CD4-positive, CD25-positive, alpha-beta regulatory T cell (primary cell): ENCODE measurements around the gene CTNNAL1. TPM values are rescaled to one million over a fixed set of nuclear protein-coding genes. Genes with fewer than 3 reads are reported as not detected.

Experiments used
- ATAC-seq, 2 donors: fragments of 150-1000 bp; cut with Tn5 transposase; one replicate each; pipeline ENCODE4 v1.10.0; 2021; ENCODE audit warnings: low read depth in 2 of 2, moderate number of reproducible peaks in 2 of 2, moderate library complexity in 1 of 2
- DNase-seq, 3 donors: peaks; one replicate each; pipeline versions ENCODE4 v3.0.0 to v3.0.0-alpha.2; 2012 to 2022; ENCODE audit warnings: mixed read lengths in 1 of 3
- H3K27ac ChIP-seq: one replicate; pipeline ENCODE4 v1.7.0; 2013; ENCODE audit warnings: mild to moderate bottlenecking, low read length; ENCODE audit not compliant: insufficient read depth, poor library complexity, severe bottlenecking
- H3K27me3 ChIP-seq: one replicate; pipeline ENCODE4 v1.7.0; 2013; ENCODE audit warnings: low read length; ENCODE audit not compliant: control insufficient read depth, insufficient read depth
- H3K36me3 ChIP-seq: one replicate; pipeline ENCODE4 v1.7.0; 2013; ENCODE audit warnings: mild to moderate bottlenecking, low read length, moderate library complexity; ENCODE audit not compliant: control insufficient read depth, insufficient read depth
- H3K4me1 ChIP-seq: 2 replicates; pipeline ENCODE4 v1.7.0; 2013; ENCODE audit warnings: mild to moderate bottlenecking, low read length; ENCODE audit not compliant: insufficient read depth, control insufficient read depth, poor library complexity, severe bottlenecking
- H3K4me3 ChIP-seq: one replicate; pipeline ENCODE4 v1.7.0; 2013; ENCODE audit warnings: low read depth, mild to moderate bottlenecking, low read length, moderate library complexity
- H3K9me3 ChIP-seq, 2 experiments: 1 replicate in 1 of 2; 2 replicates in 1 of 2; pipeline ENCODE4 v1.7.0; 2013; ENCODE audit warnings: low read length in 2 of 2, mild to moderate bottlenecking in 1 of 2, moderate library complexity in 1 of 2; ENCODE audit not compliant: control insufficient read depth in 2 of 2
- H3K27ac Mint-ChIP-seq, 3 donors: one replicate each; pipeline ENCODE4 v1.8.0; 2020 to 2022; ENCODE audit warnings: mild to moderate bottlenecking in 3 of 3, mixed read lengths in 3 of 3, moderate library complexity in 2 of 3
- H3K27me3 Mint-ChIP-seq: one replicate; pipeline ENCODE4 v1.8.0; 2022; ENCODE audit warnings: mild to moderate bottlenecking, mixed read lengths
- H3K36me3 Mint-ChIP-seq: one replicate; pipeline ENCODE4 v1.8.0; 2020; ENCODE audit warnings: mixed read lengths
- H3K4me1 Mint-ChIP-seq, 4 donors: one replicate each; pipeline ENCODE4 v1.8.0; 2020 to 2022; ENCODE audit warnings: mixed read lengths in 4 of 4, mild to moderate bottlenecking in 1 of 4
- H3K4me3 Mint-ChIP-seq, 4 donors: one replicate each; pipeline ENCODE4 v1.8.0; 2020 to 2022; ENCODE audit warnings: mild to moderate bottlenecking in 4 of 4, mixed read lengths in 4 of 4, moderate library complexity in 3 of 4
- H3K9me3 Mint-ChIP-seq, 7 donors: one replicate each; pipeline ENCODE4 v1.8.0; 2020 to 2022; ENCODE audit warnings: mixed read lengths in 7 of 7, mild to moderate bottlenecking in 3 of 7, moderate library complexity in 2 of 7
- polyA plus RNA-seq, 4 donors: library from polyadenylated mRNA; unstranded; fragments of 300-500 nt; fragmentation: Illumina TruSeq; gene quantifications; one replicate each; pipeline ENCODE4 v1.2.3, GENCODE V29; 2021
- total RNA-seq: library from RNA; stranded (reverse); gene quantifications from one replicate; pipeline ENCODE4 v1.2.3, GENCODE V29; 2022

Gene CTNNAL1
- total and polyA plus RNA-seq, 5 donors from 2014 or later: 2.2 to 10.6 (median 7.4) TPM

- no peak for ATAC-seq
- Histone ChIP-seq H3K27me3 (no peaks in the 10 kb centered on the region), H3K27ac (no peak overlapping the region), H3K36me3 (peaks cover 78% of the 10 kb centered on the region), H3K4me1 (no peaks in the 10 kb centered on the region), H3K4me3 (no peak overlapping the region), H3K9me3 (no peaks in the 10 kb centered on the region)
- Mint-ChIP-seq H3K4me3 (no peak overlapping the region), H3K36me3 (peaks cover 46% of the 10 kb centered on the region), H3K4me1 (peaks cover 2 to 26% (median 8%) of the 10 kb centered on the region in 4 donors), H3K27ac (peak overlapping the region in 2 of 3 donors; percentile 51 to 57), H3K9me3 (no peaks in the 10 kb centered on the region), H3K27me3 (no peaks in the 10 kb centered on the region)
- no peak for DNase-seq
Measured at GRCh38 chr9:109036744-109037680, 23.7 kb upstream of the CTNNAL1 start.

GRCh38 chr9:109035684-109036423, 22.6 kb upstream of the CTNNAL1 start:
- H3K9me3 ChIP-seq: no peaks in the 10 kb centered on the region
- no peaks in the 10 kb centered on the region for H3K27me3 ChIP-seq
- H3K27ac ChIP-seq: no peak overlapping the region
- ATAC-seq (no peak), DNase-seq (no peak)
- H3K27me3 Mint-ChIP-seq: no peaks in the 10 kb centered on the region
- H3K4me3 ChIP-seq: no peak overlapping the region
- H3K4me1 ChIP-seq: no peaks in the 10 kb centered on the region
- H3K4me3 Mint-ChIP-seq: no peak overlapping the region
- peaks cover 49% of the 10 kb centered on the region for H3K36me3 Mint-ChIP-seq
- H3K27ac Mint-ChIP-seq: peak overlapping the region in 1 of 3 donors; percentile 52
- H3K36me3 ChIP-seq: peaks cover 79% of the 10 kb centered on the region
- peaks cover 2 to 26% (median 9%) of the 10 kb centered on the region in 4 donors for H3K4me1 Mint-ChIP-seq
- no peaks in the 10 kb centered on the region for H3K9me3 Mint-ChIP-seq

- Histone ChIP-seq H3K4me1 (no peaks in the 10 kb centered on the region), H3K36me3 (peaks cover 83% of the 10 kb centered on the region), H3K4me3 (no peak overlapping the region), H3K27ac (no peak overlapping the region), H3K9me3 (no peaks in the 10 kb centered on the region), H3K27me3 (no peaks in the 10 kb centered on the region)
- Mint-ChIP-seq H3K4me3 (no peak overlapping the region), H3K36me3 (peaks cover 38% of the 10 kb centered on the region), H3K9me3 (no peaks in the 10 kb centered on the region), H3K27ac (no peak overlapping the region), H3K4me1 (peaks cover under 1 to 18% (median 11%) of the 10 kb centered on the region in 4 donors), H3K27me3 (no peaks in the 10 kb centered on the region)
- DNase-seq: no peak
- ATAC-seq: no peak
Measured at GRCh38 chr9:109033941-109034700, 20.8 kb upstream of the CTNNAL1 start.

- H3K9me3 Mint-ChIP-seq: no peaks in the 10 kb centered on the region
- H3K27me3 Mint-ChIP-seq: no peaks in the 10 kb centered on the region
- peaks cover 72% of the 10 kb centered on the region for H3K36me3 ChIP-seq
- no peak overlapping the region for H3K4me3 ChIP-seq
- no peak for DNase-seq
- H3K27ac ChIP-seq: no peak overlapping the region
- H3K4me1 ChIP-seq: no peaks in the 10 kb centered on the region
- H3K27ac Mint-ChIP-seq: no peak overlapping the region
- H3K4me3 Mint-ChIP-seq: no peak overlapping the region
- H3K27me3 ChIP-seq: no peaks in the 10 kb centered on the region
- ATAC-seq: no peak
- H3K4me1 Mint-ChIP-seq: peaks cover 9 to 18% (median 14%) of the 10 kb centered on the region in 4 donors
- no peaks in the 10 kb centered on the region for H3K9me3 ChIP-seq
- peaks cover 41% of the 10 kb centered on the region for H3K36me3 Mint-ChIP-seq
Measured at GRCh38 chr9:109031241-109031640, 17.9 kb upstream of the CTNNAL1 start.

- H3K27me3 Mint-ChIP-seq: no peaks in the 10 kb centered on the region
- DNase-seq (no peak), ATAC-seq (no peak)
- Histone ChIP-seq H3K4me1 (no peaks in the 10 kb centered on the region), H3K36me3 (peaks cover 68% of the 10 kb centered on the region), H3K9me3 (no peaks in the 10 kb centered on the region), H3K27ac (no peak overlapping the region), H3K27me3 (no peaks in the 10 kb centered on the region), H3K4me3 (no peak overlapping the region)
- no peaks in the 10 kb centered on the region for H3K9me3 Mint-ChIP-seq
- H3K36me3 Mint-ChIP-seq: peaks cover 37% of the 10 kb centered on the region
- H3K4me3 Mint-ChIP-seq: no peak overlapping the region
- H3K4me1 Mint-ChIP-seq: peaks cover 5 to 24% (median 17%) of the 10 kb centered on the region in 4 donors
- H3K27ac Mint-ChIP-seq: no peak overlapping the region
Measured at GRCh38 chr9:109030426-109030825, 17.1 kb upstream of the CTNNAL1 start.

GRCh38 chr9:109028457-109028856, 15.2 kb upstream of the CTNNAL1 start:
- no peaks in the 10 kb centered on the region for H3K9me3 Mint-ChIP-seq
- Histone ChIP-seq H3K9me3 (no peaks in the 10 kb centered on the region), H3K27me3 (no peaks in the 10 kb centered on the region), H3K4me1 (no peaks in the 10 kb centered on the region), H3K4me3 (no peak overlapping the region), H3K36me3 (peaks cover 62% of the 10 kb centered on the region), H3K27ac (no peak overlapping the region)
- no peak for ATAC-seq
- H3K27me3 Mint-ChIP-seq: no peaks in the 10 kb centered on the region
- peaks cover 42% of the 10 kb centered on the region for H3K36me3 Mint-ChIP-seq
- peaks cover under 1 to 39% (median 24%) of the 10 kb centered on the region in 4 donors for H3K4me1 Mint-ChIP-seq
- peak overlapping the region in 1 of 3 donors; percentile 22 for H3K27ac Mint-ChIP-seq
- DNase-seq: no peak
- no peak overlapping the region for H3K4me3 Mint-ChIP-seq

- peaks cover 50% of the 10 kb centered on the region for H3K36me3 ChIP-seq
- H3K4me1 Mint-ChIP-seq: peaks cover 7 to 42% (median 31%) of the 10 kb centered on the region in 4 donors
- no peaks in the 10 kb centered on the region for H3K9me3 Mint-ChIP-seq
- H3K27me3 Mint-ChIP-seq: no peaks in the 10 kb centered on the region
- ATAC-seq (no peak), DNase-seq (no peak)
- no peak overlapping the region for H3K4me3 ChIP-seq
- no peaks in the 10 kb centered on the region for H3K4me1 ChIP-seq
- H3K27me3 ChIP-seq: no peaks in the 10 kb centered on the region
- H3K4me3 Mint-ChIP-seq: no peak overlapping the region
- no peaks in the 10 kb centered on the region for H3K9me3 ChIP-seq
- peaks cover 36% of the 10 kb centered on the region for H3K36me3 Mint-ChIP-seq
- peak overlapping the region; percentile 8 for H3K27ac ChIP-seq
- H3K27ac Mint-ChIP-seq: no peak overlapping the region
Measured at GRCh38 chr9:109027176-109027575, 13.9 kb upstream of the CTNNAL1 start.
